RKO (cell line): ENCODE data around the gene ZFYVE26.
"Not testable (repeated sequence)": the region's sequence is repeated elsewhere in the genome, so short reads cannot be mapped to it uniquely, and the experiment has no call there.

ENCODE experiments used
- DNase-seq: peaks from one replicate; pipeline ENCODE4 v3.0.0-alpha.2; 2016; ENCODE audit warnings: low spot score

ZFYVE26 gene

DNA sequence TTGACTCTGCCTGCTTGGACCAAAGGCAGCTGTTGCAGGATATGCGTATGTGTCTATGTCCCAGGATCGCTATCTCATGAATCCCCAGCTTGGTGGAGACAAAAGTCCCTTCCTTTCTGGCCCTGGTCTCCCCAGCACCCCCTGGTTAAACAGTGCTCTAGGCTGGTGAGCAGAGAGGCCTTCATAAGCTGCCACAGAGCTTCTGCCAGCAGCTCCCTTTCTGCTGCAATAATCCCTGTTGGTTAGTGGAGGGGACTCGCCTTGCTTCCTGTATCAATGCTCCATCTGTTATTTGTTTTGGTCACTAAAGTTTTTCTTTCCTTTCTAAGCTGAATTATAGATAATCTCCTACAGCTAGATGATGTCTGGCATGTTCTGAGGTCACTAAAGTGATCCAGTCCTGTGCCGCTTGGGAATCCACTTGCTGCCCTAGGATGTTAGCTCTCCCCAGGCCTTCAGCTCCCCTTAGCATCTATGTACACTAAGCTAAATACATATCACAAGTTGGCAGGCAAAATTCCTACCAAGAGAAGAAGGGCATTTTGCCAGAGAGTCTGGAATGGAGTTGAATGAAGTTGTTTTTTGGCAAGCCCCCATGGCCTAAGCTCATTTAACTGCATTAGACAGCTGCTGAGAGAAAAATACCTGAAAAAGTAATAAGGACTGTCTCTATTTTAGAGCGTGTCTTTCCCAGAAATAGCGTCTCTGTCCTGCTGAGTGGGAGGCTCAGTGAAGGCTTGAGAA lies 66.9 kb downstream of the ZFYVE26 start:
- DNase-seq = no peak

DNA sequence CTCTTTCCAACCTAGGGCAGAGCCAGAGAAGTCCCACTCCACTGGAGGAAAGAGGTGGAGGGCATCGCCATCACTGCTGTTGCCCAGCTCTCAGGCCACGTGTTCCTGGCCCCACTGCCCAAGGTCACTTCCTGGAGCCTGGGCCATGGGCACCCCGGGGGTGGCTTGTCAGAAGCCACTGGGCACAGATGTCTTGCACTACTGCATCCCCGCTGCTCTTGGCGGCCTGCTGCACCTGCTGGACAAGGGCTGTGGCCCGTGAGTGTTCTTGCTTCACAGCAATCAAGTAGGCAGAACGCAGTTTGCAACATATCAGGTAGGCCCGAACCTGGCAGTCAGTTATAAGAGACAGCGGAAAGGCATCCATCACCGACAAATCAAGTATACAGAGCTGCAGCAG lies 68.1 kb downstream of the ZFYVE26 start:
- no peak for DNase-seq

DNA sequence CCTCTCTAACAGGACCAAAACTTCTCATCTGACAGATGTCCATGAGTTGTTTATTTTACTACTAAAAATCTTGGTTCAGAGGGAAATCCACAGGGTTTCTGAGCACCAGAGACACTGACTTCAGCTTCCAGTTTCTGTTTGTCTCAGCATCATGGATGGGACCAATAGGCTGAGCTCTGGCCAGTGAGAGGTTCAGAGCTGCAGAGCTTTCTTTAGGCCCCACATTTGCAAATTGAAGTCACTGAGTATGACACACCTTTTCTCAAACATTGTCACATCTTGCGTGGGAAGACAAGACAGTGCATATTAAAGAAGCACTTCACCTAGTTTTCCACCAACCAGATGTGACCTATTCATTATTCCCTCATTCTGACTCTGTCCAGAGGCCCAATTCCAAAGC lies 69.5 kb downstream of the ZFYVE26 start:
- DNase-seq = no peak

DNA sequence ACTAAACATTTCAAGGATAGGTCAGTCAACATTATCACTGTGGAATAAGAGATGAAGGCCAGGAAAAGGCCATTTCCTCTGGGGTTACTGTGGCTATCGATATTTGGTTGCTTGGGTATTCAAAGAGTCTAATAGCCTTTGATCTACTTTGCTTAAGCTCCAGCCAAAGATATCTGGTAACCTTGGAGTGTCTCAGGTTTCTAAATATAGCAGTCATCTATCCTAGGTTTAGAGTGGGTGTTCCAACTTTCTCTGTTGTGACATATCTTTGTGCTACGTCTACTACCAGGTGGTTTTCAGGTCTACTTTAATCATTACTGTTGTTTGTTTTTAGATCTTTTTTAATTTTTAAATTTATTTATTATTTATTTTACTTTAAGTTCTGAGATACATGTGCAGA lies 72.3 kb downstream of the ZFYVE26 start:
- no peak for DNase-seq

DNA sequence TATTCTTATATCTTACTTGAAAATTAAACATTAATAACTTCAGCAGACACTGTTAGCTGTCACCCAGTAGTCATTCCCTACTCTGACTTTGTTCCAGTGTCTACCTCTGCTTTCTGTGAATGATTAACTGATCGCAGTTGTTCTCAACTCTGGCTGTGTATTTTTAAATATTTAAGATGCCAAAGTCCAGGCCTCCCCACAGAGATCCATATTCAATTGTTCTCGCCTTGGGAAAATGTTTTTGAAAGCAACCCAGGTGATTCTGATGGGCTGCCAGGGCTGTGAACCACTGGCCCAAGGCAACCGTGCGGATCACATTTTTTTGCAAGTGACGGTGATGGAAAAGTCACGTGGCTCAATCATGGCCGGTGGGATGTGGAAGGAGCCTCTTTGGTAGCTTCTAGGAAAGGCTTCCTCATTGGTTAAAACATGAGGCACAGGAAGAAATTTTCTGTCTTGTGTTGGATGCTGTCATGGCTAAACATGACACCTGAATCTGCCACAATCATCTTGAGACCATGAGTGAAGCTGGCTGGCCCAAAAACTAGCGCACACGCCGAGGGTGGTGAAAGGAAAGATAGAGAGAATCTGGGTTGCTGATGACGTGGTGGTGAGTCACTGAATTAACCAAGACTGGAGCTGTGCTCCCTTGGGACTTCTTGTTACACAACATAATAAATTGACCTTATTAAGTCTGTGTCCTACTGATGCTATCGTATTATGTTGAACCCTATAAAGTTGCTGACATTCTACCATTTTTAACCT lies 77.5 kb downstream of the ZFYVE26 start:
- peak; percentile 64 for DNase-seq

DNA sequence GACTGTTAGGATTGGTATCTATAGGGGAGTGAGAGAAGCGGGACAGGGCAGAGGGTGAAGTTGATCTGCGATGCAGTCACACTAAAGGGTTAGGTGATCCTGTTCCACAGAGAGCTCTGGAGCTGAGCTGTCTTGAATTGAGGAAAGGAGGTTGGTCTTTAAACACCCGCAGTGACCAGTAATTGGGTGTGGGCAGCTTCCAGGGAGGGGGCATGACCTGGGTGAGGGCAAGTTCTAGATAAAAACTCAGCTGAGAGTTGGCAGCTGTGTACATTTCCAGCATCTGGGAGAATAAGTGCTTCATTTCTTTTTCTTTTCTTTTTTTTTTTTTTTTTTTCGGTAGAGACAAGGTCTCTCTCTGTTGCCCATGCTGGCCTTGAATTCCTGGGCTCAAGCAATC lies 79.6 kb downstream of the ZFYVE26 start:
- no peak for DNase-seq

DNA sequence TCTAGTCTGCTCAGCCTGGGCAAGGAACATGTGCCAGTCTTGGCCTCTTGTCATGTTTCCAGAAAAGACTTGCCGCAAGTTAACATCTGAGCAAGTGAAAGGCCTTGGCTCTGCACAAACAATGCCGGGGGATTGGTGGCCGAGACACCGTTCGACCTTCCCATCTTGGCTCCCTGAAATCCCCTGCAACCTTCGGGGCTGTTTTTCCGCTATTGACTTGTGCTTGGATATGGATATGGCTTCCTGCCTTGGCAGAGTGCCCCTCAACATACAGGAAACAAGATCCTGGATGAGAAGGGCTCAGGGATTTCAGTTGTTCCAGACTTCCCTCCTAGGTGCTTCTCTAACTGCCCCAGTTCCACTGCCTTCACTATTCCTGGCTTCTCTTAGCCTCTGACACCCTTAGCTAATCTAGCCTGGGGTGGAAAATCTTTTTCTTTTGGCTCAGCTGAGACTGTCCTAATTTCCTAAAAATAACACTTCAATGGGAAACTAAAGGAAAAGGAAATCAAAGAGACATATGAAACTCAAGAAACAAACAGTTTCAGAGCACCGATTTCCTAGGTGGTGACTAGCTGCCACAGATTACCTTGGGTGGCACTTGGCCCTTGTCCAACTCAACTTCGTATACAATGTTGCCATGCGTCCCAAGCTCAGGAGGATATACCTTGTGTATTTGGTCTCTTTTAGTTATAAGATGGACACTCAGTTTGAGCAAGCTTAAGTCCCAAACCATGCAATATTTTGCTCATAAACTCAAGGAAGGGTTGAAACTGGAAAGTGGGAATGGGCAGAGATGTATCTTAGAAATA lies 80.8 kb downstream of the ZFYVE26 start:
- DNase-seq = no peak

DNA sequence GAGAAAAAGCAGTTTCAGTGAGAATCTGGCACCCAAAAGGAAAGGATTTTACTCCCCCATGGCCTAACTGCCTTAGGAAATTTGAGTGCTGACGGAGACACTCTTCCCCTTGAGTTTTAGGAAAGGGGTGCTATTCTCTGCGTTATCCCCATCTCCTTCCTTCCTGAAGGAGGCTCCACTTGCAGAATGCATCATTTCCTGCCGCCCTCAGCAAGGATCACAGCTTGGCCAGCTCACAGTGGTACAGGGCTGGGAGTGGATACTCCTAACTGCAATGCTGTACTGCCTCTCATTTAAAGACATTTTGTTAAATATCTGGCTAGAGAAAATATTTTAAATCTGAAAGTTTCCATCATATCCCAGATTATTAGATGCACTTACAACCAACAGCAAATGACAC lies 81.7 kb downstream of the ZFYVE26 start:
- DNase-seq = peak; percentile 49

DNA sequence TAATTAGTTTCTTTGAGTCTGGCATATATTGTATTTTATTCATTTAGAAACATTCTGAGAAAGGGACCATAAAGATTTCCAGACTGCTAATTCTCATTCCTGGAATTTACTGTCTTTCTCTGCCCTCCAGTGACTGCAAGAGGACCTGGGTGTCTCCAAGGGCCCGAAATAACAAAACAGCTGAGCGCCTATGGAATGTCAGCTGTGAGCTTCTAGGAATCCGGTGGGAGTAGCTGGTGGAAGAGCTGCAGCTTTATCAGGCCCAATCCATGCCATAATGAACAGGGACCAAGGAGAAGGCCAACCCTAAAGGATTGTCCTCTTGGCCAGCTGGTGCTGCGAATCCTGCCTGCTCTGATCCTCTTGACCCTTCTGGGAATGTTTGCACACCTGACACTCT lies 82.8 kb downstream of the ZFYVE26 start:
- DNase-seq = no peak

DNA sequence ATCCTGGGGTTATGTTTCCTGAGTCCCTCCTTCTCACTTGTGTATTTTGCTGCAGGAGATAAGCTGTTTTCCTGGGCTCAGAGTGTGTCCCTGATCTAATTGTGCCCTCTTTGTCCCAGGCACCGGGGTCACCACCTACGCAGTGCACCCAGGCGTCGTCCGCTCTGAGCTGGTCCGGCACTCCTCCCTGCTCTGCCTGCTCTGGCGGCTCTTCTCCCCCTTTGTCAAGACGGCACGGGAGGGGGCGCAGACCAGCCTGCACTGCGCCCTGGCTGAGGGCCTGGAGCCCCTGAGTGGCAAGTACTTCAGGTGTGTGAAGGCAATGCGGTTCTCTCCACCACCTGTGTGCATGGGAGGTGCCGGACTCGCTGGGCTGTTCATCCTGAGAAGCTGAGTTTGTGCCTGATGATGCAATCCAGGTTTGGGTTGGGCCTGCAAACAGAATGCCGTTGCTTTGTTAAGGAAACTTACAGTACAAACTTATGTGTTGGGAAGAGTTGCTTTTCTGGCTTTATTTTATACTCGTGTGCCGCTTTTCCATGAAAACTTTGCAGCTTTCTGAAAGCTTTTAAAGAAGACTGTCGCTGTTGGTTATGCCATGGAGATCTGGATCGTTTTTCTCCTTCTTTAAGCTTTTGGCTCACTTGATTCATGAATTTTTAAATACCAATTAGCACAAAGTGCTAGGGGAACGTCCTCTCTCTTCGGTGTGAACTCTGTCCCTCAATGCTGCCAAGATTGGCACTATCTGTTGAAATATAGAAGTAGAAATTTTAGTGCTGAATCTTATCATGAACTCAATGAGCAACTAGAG lies 87.1 kb downstream of the ZFYVE26 start:
- no peak for DNase-seq

DNA sequence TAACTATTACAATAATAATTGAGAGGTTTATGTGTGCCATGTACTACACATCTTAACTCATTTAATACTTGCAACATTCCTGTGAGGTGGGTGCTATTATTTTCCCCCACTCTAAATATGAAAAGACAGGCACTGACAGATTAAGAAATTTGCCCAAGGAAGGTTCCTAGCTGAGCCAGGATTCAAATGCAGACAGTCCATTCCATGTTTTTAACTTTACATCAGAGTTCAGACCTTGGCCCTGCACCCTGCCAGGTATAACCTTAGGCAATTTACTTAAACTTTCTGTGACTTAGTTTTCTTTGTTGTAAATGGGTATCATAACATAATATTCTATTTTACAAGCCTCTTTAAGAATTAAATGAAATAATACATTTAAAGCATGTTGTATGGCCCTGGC lies 88.1 kb downstream of the ZFYVE26 start:
- no peak for DNase-seq

DNA sequence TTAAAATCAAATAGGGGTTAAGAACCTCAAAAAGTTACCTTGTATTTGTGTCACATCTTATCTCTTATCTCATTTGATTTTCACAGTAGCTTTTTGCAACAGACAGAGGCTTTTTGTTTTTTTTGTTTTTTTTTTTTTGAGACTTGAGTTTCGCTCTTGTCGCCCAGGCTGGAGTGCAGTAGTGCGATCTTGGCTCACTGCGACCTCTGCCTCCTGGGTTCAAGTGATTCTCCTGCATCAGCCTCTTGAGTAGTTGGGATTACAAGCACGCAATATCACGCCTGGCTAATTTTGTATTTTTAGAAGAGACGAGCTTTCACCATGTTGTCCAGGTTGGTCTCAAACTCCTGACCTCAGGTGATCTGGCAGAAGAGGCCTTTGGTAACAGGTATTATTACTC lies 89.0 kb downstream of the ZFYVE26 start:
- no peak for DNase-seq

DNA sequence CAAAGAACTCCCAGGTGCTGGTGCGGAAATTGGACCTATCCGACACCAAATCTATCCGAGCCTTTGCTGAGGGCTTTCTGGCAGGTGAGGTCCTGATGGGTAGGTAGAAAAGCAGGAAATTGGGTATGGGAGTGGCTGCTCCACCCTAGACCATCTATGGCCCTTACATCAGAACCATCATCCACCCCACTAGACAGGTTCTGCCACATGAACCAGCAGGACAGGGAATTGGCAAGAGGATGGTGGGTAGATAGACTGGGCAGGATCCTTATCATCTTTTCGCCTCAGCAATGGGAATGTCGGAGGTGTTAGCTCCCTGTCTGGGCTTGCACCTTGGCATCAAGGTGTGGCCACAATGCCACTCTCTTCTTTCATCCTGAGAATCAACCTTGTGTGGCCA lies 91.2 kb downstream of the ZFYVE26 start:
- no peak for DNase-seq

DNA sequence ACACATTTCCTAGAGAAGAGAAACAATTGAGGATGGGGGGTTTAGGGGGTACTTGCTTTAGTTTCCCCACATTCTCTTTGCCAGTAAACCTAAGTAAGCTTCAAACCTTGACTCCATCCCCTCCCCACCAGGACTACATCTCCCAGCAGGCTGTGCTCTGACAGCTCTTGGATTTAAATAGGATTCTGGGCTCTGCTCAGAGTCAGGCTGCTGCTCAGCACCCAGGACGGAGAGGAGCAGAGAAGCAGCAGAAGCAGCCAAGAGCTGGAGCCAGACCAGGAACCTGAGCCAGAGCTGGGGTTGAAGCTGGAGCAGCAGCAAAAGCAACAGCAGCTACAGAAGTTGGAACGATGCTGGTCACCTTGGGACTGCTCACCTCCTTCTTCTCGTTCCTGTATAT lies 94.1 kb downstream of the ZFYVE26 start:
- no peak for DNase-seq

DNA sequence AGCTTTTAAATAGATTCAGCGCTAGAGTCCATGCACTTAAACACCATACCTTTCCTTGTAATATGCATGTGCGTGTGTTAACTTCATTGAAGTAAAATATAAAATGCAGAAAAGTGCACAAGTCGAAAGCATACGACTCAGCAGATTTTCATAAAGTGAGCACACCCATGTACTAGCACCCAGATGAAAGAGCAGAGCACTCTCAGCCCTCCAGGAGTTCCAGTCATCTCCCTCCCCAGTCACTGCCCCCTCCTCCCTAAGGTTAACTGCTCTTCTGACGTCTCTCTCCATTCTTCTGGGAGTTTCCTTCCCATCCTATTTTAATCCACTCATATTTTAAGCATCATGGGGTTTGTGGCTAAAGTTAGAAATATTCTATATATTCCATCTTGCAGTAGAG lies 94.5 kb downstream of the ZFYVE26 start:
- DNase-seq = no peak

DNA sequence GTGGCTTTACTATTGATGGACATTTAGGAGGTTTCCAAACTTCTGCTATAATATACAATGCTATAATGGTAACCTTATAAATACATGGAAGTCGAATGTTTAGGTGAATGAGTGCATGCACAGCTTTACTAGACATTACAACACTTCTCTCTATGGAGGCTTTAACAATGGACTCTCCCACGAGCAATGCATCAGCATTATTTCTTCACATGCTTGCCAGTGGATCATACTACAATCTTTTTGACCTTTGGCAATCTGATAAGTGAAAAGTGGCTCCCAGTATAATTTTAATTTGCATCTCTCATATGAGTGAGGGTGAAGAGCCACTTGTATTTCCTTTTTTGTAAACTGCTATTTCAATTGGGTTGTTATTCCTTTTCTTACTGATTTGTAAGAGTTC lies 96.5 kb downstream of the ZFYVE26 start:
- no peak for DNase-seq

DNA sequence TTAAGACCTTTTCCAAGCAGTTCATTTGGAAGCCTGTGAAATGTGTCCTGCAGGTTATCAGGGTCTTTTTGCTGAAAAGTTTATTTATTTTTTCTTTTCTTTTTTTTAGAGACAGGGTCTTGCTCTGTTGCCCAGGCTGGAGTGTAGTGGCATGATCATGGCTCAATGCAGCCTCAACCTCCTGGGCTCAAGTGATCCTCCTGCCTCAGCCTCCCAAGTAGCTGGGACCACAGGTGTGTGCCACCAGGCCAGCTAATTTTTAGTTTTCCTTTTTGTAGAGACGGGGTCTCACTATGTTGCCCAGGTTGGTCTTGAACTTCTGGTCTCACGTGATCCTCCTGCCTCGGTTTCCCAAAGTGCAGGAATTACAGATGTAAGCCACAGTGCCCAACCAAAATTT lies 97.0 kb downstream of the ZFYVE26 start:
- not testable (repeated sequence) for DNase-seq

DNA sequence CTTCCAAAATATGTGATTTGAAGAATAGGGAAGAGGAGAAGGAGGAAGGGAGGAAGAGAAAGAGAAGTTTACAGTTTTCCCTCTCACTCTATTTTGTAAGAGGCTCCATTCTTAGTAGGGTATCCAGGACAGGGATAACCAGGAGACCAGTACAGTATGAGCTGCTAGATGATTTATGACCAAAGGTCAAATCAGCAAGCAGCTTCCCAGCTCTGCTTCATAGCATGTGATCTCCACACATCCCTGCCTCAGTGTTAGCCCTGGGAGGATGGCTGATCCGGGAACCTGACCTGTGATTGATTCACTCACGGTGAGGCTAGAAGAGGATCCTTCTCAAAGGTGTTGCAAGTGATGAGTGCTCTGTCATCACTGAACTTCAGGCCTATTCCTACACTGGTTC lies 98.1 kb downstream of the ZFYVE26 start:
- no peak for DNase-seq

DNA sequence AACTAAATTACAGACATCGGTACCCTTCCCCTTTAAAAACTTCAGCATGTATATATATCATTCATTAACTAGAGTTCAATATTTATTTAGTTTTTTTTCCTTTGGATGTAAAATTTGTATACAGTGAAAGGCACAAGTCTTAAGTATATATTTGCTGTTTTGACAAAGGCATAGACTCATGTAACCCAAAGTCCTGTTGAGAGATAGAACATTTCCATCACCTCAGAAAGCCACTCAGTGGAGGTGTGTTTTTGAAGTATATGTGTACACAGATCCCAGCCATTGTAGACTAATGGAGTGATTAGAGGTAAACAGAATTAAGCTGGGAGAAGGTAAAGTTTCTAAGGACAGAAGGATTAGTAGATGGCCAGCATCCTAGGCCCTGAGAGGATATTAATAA lies 99.3 kb downstream of the ZFYVE26 start:
- no peak for DNase-seq

DNA sequence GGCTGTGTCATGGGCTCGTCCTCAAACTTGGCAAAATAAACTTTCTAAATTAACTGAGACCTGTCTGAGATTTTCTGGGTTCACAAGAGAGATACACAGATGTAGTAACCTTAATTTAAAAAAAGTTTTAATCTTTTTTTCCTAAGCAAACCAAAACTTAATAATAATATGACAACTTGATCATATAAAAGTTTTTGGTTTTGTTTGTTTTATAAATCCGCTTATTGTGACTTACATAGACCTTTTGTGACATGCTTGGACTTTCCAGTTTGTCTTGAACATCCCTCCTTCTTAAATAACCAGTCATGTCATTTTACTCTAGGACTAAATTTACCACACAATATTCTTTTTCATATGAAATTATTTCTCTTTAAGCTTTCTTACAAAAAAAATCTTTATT lies 106.2 kb downstream of the ZFYVE26 start:
- DNase-seq = peak; percentile 47

DNA sequence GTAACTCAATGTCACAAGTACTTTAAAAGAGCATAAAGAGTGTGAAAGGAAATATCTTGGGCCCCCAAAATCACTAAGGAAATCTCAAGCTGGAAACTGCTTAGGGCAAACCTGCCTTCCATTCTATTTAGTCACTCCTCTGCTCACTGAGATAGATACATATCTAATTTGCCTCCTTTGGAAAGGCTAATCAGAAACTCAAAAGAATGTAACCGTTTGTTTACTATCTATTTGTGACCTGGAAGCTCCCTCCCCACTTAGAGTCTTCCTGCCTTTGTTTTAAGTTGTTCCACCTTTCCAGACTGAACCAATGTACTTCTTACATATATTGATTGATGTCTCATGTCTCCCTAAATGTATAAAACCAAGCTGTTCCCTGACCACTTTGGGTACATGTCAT lies 106.6 kb downstream of the ZFYVE26 start:
- DNase-seq = not testable (repeated sequence)

DNA sequence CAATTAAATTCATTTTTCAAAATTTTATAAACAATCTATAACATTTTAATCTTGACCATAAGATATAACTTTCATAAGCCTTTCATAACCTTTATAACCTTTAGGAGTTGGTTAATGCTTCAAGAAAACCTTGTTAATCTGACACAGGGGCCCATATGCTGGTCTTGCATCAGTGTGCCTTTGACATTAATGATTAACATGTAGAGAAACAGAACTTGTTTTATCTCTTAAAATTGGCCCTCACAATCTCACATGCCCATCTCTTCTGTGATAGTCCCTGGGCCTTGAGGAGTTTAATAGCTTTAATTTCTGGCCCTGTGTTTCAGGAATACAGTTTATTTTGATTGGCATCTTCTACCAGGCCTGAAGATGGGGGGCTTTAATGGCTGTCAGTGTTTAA lies 107.0 kb downstream of the ZFYVE26 start:
- DNase-seq = not testable (repeated sequence)
